Glutamatergic neuron (in vitro differentiated cells): ENCODE measurements around the gene CNNM1. TPM values are rescaled to one million over a fixed set of nuclear protein-coding genes. Genes with fewer than 3 reads are reported as not detected.
A peak's percentile ranks its signal among the peaks of the same experiment; 100 is the strongest.

Source experiments
- DNase-seq: peaks from one replicate; pipeline ENCODE4 v3.0.0; 2022
- H3K27ac Mint-ChIP-seq: one replicate; pipeline ENCODE4 v1.8.0; 2020; ENCODE audit warnings: mild to moderate bottlenecking, mixed read lengths, inconsistent platforms; ENCODE audit not compliant: unreplicated experiment
- H3K27me3 Mint-ChIP-seq: one replicate; pipeline ENCODE4 v1.8.0; 2020; ENCODE audit warnings: mild to moderate bottlenecking, moderate library complexity, mixed read lengths, inconsistent platforms; ENCODE audit not compliant: unreplicated experiment
- H3K36me3 Mint-ChIP-seq: one replicate; pipeline ENCODE4 v1.8.0; 2020; ENCODE audit warnings: mild to moderate bottlenecking, mixed read lengths, inconsistent platforms; ENCODE audit not compliant: unreplicated experiment
- H3K4me1 Mint-ChIP-seq: one replicate; pipeline ENCODE4 v1.8.0; 2020; ENCODE audit warnings: mild to moderate bottlenecking, low read depth, mixed read lengths, inconsistent platforms; ENCODE audit not compliant: unreplicated experiment
- H3K4me3 Mint-ChIP-seq: one replicate; pipeline ENCODE4 v1.8.0; 2020; ENCODE audit warnings: mild to moderate bottlenecking, mixed read lengths, inconsistent platforms; ENCODE audit not compliant: unreplicated experiment
- H3K9me3 Mint-ChIP-seq: one replicate; pipeline ENCODE4 v1.8.0; 2020; ENCODE audit warnings: mild to moderate bottlenecking, moderate library complexity, mixed read lengths, inconsistent platforms; ENCODE audit not compliant: unreplicated experiment
- CTCF ChIP-seq: fragments of 200-600 bp; sonication (generic); IDR thresholded peaks from one replicate; pipeline ENCODE4 v1.5.0; 2021; ENCODE audit not compliant: partially characterized antibody, unreplicated experiment
- total RNA-seq: library from RNA; stranded (reverse); fragmentation: NEBNext Ultra II Directional; extraction: Animal tissue kit (Norgen Biotek cat#: 25700); gene quantifications from one replicate; pipeline ENCODE4 v1.2.1, GENCODE V29; 2021; ENCODE audit not compliant: unreplicated experiment

Gene CNNM1
- total RNA-seq, 1 donor from 2014 or later, result 0.10 TPM

- DNase-seq, result no peak
- Mint-ChIP-seq H3K27me3 (no peaks in the 10 kb centered on the region), H3K36me3 (no peaks in the 10 kb centered on the region), H3K4me1 (no peaks in the 10 kb centered on the region), H3K4me3 (no peak overlapping the region), H3K27ac (no peak overlapping the region), H3K9me3 (no peaks in the 10 kb centered on the region)
- no peak for TF ChIP-seq CTCF
Measured at GRCh38 chr10:99292159-99292558, 37.0 kb upstream of the CNNM1 start.

GRCh38 chr10:99296605-99297004, 32.6 kb upstream of the CNNM1 start:
- no peaks in the 10 kb centered on the region for H3K27me3 Mint-ChIP-seq
- no peak for DNase-seq
- no peak for TF ChIP-seq CTCF
- H3K4me1 Mint-ChIP-seq, result no peaks in the 10 kb centered on the region
- H3K36me3 Mint-ChIP-seq, result no peaks in the 10 kb centered on the region
- no peak overlapping the region for H3K27ac Mint-ChIP-seq
- no peaks in the 10 kb centered on the region for H3K9me3 Mint-ChIP-seq
- no peak overlapping the region for H3K4me3 Mint-ChIP-seq

- H3K27me3 Mint-ChIP-seq, result no peaks in the 10 kb centered on the region
- no peaks in the 10 kb centered on the region for H3K4me1 Mint-ChIP-seq
- H3K27ac Mint-ChIP-seq, result no peak overlapping the region
- DNase-seq, result peak; percentile 22
- no peak overlapping the region for H3K4me3 Mint-ChIP-seq
- H3K36me3 Mint-ChIP-seq, result no peaks in the 10 kb centered on the region
- TF ChIP-seq CTCF, result no peak
- no peaks in the 10 kb centered on the region for H3K9me3 Mint-ChIP-seq
Measured at GRCh38 chr10:99297033-99297432, 32.1 kb upstream of the CNNM1 start.

- Mint-ChIP-seq H3K36me3 (peaks cover 5% of the 10 kb centered on the region), H3K9me3 (peaks cover 2% of the 10 kb centered on the region), H3K27me3 (no peaks in the 10 kb centered on the region), H3K4me1 (peaks cover 11% of the 10 kb centered on the region), H3K4me3 (no peak overlapping the region), H3K27ac (no peak overlapping the region)
- DNase-seq, result no peak
- no peak for TF ChIP-seq CTCF
Measured at GRCh38 chr10:99303899-99304861, 25.0 kb upstream of the CNNM1 start.

- H3K4me1 Mint-ChIP-seq, result peaks cover 11% of the 10 kb centered on the region
- no peak for TF ChIP-seq CTCF
- no peak overlapping the region for H3K27ac Mint-ChIP-seq
- DNase-seq, result no peak
- peaks cover 5% of the 10 kb centered on the region for H3K36me3 Mint-ChIP-seq
- no peaks in the 10 kb centered on the region for H3K27me3 Mint-ChIP-seq
- no peak overlapping the region for H3K4me3 Mint-ChIP-seq
- H3K9me3 Mint-ChIP-seq, result peaks cover 4% of the 10 kb centered on the region
Measured at GRCh38 chr10:99304862-99305229, 24.3 kb upstream of the CNNM1 start.
